Measurements from ENCODE around the gene DOCK2.

DOCK2 gene

DNA sequence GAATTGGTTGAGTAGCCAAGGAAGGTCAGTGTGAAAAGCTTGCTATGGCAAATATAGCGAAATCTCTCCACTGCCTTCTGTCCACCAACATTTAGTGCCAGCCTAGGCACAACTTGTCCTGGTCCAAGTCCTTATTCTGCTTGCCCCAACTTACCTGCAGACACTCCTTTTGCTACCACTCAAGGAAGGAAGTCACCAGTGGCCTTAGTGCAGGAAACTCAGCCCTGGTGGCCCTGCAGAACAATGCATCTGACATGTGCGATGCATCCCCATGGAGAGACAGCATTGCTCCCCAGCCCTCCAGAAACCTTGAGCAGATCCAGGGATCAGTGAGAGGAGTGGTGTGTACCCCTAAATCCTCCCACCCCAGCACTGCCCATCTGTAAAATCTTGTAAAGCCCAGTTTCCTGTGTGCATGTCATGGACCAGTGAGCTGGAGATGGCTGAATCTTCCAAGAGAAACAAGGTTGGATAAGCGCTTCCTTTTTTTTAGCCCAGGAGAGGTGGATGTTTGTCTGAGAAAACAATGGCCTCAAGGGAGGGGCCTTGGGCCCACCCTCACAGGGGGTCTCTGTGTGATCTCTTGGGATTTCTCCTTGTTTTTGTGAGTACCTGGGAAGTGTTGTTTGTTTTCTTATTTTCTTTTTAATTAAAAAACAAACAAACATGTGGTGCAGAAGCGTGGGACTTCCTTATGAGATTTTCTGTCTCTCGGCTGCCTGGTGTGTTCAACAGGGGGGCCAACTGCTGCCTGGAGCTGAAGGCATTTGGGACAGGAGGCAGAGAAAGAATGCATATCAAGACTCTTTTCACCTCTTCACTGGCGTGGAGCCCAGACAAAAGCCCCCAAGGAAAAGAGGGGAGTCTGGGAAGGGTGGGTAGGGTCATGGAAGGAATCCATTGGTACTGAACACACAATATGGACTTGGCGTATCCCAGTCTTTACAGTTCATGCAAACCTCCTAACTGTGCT lies 472.3 kb downstream of the DOCK2 start:
- no peak for DNase-seq (ENCODE audit: extremely low read depth in 1 of 2, low read depth in 1 of 2)

DNA sequence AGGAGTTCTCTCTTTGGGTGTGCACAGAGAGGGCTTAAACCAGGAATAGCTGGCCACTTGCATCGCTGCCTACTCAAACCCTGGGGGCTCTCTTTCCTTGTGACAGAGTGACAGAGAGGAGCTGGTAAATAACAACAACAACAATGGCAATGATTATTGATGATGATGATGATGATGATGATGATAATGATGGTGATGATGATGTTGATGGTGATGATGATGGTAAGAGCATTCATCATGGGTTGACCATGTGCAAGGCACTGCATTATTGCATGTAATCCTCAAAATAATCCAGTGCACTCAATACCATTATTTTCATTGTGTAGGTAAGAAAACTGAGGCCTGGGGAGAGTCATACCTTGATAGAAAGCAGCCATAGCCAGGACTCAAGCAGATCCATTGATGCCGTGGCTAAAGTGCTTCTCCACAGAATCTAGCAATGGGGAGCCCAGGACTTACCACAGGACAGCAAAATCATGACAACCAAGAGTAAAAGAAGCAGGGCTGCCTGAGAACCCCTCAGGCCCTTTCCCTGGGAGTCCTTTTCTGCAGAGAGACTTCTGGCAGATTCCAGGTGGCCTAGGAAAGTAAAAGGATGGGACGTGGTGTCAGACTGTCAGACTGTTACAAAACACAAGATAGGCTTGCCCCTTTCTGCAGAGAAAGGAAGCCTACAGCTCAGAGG lies 473.5 kb downstream of the DOCK2 start:
- no peak for DNase-seq (ENCODE audit: extremely low read depth in 1 of 2, low read depth in 1 of 2)

DNA sequence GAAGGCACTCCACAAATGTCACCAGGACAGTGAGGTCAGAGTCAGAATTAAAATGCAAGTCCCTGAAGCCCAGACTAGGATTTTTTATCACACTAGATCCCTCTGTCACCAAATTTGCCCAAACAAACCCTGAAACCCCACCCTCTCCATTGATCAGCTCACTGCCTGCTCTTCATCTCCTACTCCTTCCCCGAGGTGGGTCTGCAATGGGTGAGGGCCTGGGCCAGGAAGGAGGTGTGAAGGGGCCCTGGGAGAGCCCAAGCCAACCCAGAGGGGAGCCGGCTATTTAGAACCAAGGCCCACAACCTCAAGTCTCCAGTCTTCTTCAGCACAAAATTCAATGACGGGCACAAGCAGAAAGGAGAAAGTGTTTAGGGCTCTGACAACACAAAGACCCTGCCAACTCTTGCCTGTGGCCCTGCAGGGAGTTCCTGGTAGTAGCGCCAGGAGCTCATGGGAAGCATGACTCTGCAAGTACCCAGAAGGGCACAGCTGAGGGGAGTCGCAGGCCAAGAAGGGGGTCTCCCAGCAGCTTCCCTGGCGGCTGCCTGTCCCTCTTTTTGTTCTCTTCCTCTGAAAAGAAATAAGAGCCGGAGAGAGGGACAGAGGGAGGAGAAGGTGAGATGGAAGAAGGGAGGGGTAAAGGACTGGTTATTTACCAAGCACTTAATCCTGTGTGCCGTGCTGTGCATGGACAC lies 474.2 kb downstream of the DOCK2 start:
- DNase-seq (ENCODE audit: extremely low read depth in 1 of 2, low read depth in 1 of 2), result no peak

DNA sequence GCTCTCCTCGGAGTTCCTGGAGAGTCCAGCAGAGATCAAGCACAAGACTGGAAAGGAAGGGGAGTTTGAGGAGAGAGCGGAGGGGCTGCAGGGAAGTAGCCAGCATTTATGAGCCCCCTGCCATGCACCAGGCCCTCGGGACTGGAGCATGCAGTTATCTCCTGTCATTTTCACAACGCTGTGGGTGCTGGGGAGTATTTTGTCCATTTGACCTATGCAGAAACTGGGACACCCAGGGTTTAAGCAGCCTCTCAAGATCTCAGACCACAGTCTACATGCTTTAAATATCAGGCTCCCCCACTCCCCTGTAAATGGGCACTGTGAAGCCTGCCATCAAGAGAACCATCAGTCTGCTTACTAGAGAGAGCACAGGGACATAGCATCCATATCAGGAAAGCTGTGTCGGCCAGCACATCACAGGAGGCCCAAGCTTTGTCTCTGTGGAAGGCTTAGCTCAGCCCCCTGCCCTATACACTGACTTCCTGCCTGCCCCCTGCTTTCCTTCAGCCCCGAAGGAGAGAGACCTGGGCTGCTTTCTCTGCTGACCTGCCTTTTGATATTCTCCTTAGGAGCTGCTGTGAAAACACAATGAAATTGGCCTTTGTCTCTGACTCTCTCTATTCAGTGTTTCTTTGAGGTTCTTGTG lies 475.9 kb downstream of the DOCK2 start:
- DNase-seq (ENCODE audit: extremely low read depth in 1 of 2, low read depth in 1 of 2), result no peak

DNA sequence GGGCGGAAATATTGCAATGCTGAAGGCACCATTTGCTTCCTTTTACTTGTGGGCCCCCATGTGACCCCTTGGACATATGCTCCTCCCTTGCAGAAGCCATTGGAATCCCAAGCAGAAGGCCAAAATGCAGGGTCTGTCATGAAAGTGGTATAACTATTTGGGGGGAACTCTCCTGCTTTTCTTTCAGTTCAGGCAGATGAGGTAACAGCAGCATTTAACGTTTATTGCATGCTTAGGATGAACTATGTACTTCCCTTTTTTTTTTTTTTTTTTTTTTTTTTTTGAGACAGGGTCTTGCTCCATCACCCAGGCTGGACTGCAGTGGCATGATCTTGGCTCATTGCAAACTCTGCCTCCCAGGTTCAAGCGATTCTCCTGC lies 476.4 kb downstream of the DOCK2 start:
- DNase-seq (ENCODE audit: extremely low read depth in 1 of 2, low read depth in 1 of 2), result no peak

DNA sequence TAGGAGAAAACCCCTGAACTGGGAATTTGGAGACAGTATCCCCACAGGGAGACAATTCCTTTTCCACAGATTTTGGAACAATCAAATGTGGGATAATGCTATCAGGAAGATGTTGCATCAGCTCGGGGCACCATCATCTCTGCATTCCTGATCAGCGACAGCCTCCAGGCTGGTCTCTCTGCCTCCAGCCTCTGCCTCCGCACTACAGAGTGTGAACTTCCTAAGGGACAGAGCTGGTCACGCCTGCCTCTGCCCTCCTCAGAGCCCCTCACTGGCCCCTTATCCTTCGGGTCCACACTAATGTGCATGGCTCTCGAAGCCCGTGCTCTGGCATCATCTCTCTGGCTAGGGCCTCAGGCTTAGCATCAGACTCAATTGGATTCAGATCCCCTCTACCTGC lies 477.2 kb downstream of the DOCK2 start:
- DNase-seq (ENCODE audit: extremely low read depth in 1 of 2, low read depth in 1 of 2), result no peak

DNA sequence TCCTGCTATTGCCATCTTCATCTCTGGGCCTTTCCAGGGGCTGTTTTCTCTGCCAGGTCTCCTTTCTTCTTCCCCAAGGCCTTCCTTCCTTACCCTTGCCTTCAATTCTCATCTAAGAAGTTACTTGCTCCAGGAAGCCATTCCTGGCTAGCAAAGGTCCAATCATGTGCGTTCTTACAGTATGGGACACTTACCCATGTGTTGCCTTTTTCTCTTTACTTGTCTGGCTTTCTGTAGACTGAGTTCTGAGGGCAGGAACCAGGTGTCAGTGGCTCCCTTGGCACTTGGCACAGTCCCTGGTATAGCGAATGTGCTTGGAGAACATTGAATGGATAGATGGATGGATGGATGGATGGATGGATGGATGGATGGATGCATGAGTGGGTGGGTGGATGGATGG lies 478.9 kb downstream of the DOCK2 start:
- DNase-seq (ENCODE audit: extremely low read depth in 1 of 2, low read depth in 1 of 2), result no peak

DNA sequence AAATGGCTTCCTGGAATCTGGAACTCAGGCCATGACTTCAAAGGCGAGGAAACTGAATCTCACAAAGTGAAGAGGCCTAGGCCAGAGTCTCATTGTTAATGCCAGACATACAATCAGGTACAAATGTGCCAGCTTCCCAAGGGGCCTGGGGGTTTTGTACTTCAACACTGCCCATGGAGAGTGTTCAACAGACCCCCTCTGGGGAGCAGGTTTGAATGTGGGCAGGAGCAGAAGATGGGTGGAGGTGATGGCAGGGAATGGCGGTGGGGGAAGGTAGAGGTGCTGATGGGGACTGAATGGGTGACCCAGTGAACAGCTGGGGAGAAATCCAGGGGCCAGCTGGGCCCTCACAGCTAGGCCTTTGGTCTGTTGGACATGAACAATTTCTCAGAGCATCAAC lies 480.7 kb downstream of the DOCK2 start:
- DNase-seq (ENCODE audit: extremely low read depth in 1 of 2, low read depth in 1 of 2), result no peak

DNA sequence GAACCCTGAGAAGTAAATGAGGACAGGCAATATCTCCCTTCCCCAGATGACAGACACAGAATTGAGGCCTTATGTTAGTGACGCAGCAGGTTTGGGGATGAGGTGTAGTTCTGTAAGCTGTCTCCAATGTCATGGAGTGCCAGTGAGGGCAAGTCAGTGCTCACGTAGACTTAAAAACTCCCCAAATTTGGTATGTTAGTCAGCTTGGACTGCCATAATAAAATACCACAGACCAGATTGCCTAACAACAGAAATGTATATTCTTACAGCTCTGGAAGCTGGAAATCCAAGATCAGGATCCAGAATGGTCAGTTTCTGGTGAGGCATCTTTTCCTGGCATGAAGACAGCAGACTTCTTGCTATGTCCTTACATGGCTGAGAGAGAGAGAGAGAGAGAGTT lies 483.5 kb downstream of the DOCK2 start:
- DNase-seq (ENCODE audit: extremely low read depth in 1 of 2, low read depth in 1 of 2), result no peak

DNA sequence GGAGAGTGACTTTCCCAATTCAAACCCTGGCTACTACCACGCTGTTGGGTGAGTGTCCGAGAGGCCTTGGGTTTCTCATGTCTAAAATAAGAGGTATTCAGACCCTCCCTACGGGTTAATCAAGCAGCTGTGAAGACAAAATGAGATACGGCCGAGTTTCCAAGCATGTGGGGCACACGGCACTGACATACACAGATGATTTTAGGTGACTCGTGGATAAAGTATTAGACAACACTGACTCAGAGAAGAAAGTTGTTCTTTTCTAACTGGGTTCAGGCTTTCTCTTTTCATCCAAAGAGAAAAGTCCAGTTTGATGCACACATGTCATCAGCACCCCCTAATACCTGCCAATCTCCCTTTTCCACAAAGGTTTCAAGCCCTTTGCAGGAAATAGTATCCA lies 484.2 kb downstream of the DOCK2 start:
- DNase-seq (ENCODE audit: extremely low read depth in 1 of 2, low read depth in 1 of 2), result no peak

DNA sequence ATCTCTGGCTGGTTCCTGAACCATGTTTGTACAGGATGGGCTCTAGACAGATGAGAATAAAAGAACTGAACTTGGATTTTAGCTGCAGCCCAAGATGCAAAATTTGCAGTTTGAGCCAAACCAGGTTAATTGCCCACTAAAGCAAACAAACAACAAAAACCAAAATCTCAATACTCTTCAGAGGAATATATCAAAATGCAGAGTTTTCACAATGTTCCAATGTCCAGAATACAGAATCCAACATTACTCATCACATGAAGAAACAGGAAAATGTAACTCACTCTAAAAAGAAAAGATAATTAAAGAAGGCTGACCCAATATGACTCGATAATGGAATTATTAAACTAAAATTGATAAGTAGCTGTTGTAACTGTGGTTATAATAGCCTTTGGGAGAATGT lies 489.0 kb downstream of the DOCK2 start:
- DNase-seq (ENCODE audit: extremely low read depth in 1 of 2, low read depth in 1 of 2), result no peak

DNA sequence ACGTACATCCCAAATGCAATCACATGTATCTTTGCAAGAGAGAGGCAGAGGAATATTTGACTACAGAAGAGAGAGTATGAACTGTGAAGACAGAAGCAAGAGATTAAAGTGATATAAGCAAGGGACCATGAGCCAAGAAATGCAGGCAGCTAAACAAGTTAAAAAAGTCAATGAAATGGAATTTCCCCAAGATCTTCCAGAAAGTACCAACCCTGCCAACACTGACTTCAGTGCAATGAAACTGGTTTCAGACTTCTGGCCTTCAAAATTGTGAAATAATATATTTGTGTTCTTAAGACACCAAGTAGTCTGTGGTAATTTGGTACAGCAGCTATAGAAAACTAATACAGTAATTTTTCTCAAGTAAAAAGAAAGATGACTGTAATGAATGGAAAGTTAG lies 489.6 kb downstream of the DOCK2 start:
- DNase-seq (ENCODE audit: extremely low read depth in 1 of 2, low read depth in 1 of 2), result no peak

DNA sequence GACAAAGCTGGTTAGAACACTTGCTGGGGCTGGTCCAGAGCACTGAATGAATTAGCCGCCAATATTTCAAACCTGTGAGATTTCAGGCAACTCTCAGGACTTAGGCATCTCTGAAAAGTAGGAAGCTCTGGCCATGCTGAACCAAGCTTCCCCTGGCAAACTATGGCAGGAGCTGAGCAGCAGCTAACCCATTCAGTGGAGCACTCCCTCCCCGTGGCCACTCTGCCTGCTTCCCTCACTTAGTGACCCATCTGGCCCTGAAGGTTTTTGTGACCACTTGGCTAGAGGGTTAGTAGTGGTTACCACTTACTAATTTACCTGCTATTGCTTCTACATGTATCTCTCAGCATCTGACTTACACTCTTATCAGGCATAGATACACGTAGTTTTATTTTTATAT lies 494.2 kb downstream of the DOCK2 start:
- no peak for DNase-seq (ENCODE audit: extremely low read depth in 1 of 2, low read depth in 1 of 2)

DNA sequence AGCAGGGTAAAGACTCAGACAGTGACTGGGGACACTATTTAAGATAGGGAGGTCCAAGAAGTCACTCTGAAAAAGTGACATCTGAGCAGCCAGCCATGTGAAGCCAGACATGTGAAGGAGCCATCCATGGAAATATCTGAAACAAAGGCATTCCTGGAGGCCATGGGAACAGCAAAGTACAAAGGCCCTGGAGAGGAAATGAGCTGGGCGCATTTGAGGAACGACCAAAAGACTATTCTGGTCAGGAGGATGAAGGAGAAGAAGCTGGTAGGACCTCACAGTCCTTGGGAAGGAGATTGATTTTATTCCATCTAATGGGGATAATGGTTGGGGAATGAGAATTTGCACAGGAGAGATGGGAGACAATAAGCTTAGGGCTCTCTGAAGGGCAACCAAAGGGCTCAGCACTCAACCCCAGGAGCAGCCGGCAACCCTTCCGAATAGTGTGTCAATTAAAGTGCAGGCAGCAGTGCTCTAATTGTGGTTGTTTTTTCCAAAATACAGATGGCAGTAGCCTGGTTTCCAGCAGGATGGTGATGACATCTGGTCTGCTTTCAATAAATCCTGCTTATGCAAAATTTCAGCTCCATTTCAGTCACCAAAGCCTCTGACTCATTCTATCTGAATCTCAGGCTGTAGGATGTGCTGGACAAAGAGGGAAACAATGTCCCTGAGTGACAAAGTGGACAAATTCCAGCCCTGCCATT lies 495.3 kb downstream of the DOCK2 start:
- DNase-seq (ENCODE audit: extremely low read depth in 1 of 2, low read depth in 1 of 2), result no peak
